ENCODE measurements around the gene PNRC1. TPM values are rescaled to one million over a fixed set of nuclear protein-coding genes. Genes with fewer than 3 reads are reported as not detected.

The PNRC1 gene
- total RNA-seq, 2 donors from 2014 or later = 217 to 297 TPM

DNA sequence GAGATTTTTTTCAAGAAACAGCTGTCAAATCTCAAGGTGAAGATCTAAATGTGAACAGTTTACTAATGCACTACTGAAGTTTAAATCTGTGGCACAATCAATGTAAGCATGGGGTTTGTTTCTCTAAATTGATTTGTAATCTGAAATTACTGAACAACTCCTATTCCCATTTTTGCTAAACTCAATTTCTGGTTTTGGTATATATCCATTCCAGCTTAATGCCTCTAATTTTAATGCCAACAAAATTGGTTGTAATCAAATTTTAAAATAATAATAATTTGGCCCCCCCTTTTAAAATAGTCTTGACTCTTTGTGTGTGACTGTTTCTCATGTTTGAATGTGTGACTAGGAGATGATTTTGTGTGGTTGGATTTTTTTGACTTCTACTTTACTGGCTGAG is 4.0 kb downstream of the PNRC1 start:
- no peak for ATAC-seq (ENCODE audit: insufficient number of reproducible peaks, low FRiP score, low read depth)
- no peak for DNase-seq (ENCODE audit: low spot score)
- Histone ChIP-seq H3K27me3 (replicated peaks; ENCODE audit: insufficient read depth) (no peaks in the 10 kb centered on the region), H3K27ac (no peak overlapping the region), H3K36me3 (peaks cover 15% of the 10 kb centered on the region), H3K4me3 (peak overlapping the region; percentile 13), H3K4me1 (ENCODE audit: control insufficient read depth in 1 of 2, low read depth in 2 of 2) (peaks cover 28 to 47% of the 10 kb centered on the region in 2 donors), H3K9me3 (no peaks in the 10 kb centered on the region)
- TF ChIP-seq, protein P1, sequence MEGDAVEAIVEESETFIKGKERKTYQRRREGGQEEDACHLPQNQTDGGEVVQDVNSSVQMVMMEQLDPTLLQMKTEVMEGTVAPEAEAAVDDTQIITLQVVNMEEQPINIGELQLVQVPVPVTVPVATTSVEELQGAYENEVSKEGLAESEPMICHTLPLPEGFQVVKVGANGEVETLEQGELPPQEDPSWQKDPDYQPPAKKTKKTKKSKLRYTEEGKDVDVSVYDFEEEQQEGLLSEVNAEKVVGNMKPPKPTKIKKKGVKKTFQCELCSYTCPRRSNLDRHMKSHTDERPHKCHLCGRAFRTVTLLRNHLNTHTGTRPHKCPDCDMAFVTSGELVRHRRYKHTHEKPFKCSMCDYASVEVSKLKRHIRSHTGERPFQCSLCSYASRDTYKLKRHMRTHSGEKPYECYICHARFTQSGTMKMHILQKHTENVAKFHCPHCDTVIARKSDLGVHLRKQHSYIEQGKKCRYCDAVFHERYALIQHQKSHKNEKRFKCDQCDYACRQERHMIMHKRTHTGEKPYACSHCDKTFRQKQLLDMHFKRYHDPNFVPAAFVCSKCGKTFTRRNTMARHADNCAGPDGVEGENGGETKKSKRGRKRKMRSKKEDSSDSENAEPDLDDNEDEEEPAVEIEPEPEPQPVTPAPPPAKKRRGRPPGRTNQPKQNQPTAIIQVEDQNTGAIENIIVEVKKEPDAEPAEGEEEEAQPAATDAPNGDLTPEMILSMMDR (IDR thresholded peaks at IDR 0.05) = no peak

DNA sequence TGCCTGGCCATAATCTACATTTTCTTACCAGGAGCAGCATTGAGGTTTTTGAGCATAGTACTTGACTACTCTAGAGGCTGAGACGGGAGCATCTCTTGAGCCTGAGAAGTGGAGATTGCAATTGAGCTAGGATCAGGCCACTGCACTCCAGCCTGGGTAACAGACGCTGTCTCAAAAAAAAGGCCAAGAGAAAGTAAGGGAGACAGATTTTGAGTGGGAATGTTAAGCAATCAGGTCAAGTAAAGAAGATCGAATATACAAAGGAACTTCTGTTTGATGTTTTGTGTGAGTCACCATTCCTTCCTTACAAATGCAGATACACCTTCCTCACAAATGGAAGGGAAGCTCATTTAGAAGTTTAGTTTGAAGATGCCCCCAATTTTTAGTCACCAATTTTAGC is 4.4 kb downstream of the PNRC1 start:
- ATAC-seq (ENCODE audit: insufficient number of reproducible peaks, low FRiP score, low read depth) (no peak), DNase-seq (ENCODE audit: low spot score) (no peak)
- peak overlapping the region; percentile 13 for H3K4me3 ChIP-seq
- H3K36me3 ChIP-seq = peaks cover 15% of the 10 kb centered on the region
- no peak overlapping the region for H3K27ac ChIP-seq
- TF ChIP-seq, protein P1 (IDR thresholded peaks at IDR 0.05) = no peak
- no peaks in the 10 kb centered on the region for H3K27me3 ChIP-seq (replicated peaks; ENCODE audit: insufficient read depth)
- no peaks in the 10 kb centered on the region for H3K9me3 ChIP-seq
- peaks cover 28 to 47% of the 10 kb centered on the region in 2 donors for H3K4me1 ChIP-seq (ENCODE audit: control insufficient read depth in 1 of 2, low read depth in 2 of 2)

DNA sequence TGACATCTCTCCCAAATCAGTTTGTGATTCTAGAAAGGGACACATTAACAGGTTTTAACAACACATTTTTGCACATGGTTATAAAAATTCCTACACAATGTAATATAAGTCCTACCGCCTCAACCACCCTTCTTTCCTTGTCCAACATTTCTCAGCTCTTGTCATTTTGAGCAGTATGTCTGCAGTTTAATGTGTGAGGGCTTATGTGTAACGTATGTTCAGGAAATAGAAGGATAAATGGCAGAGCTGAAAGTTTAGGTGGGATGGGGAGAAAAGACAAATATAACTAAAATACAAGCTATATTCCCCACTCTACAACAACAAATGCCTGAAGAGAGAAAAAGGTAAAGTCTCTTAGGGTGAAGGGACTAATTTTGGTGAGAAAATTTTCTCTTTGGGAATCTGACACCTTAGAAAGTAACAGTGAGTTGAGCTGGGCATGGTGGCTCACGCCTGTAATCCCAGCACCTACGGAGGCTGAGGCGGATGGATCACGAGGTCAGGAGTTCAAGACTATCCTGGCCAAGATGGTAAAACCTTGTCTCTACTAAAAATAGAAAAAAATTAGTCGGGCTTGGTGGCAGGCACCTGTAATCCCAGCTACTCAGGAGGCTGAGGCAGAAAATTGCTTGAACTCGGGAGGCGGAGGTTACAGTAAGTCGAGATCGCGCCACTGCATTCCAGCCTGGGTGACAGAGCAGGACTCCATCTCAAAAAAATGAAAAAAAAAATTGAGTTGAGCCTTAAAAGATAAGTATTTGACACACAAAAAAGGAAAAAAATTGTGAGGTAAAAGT is 5.1 kb downstream of the PNRC1 start:
- TF ChIP-seq, protein P1 (IDR thresholded peaks at IDR 0.05) = no peak
- Histone ChIP-seq H3K27me3 (replicated peaks; ENCODE audit: insufficient read depth) (no peaks in the 10 kb centered on the region), H3K36me3 (peaks cover 15% of the 10 kb centered on the region), H3K27ac (no peak overlapping the region), H3K4me1 (ENCODE audit: control insufficient read depth in 1 of 2, low read depth in 2 of 2) (peaks cover 28 to 47% of the 10 kb centered on the region in 2 donors), H3K9me3 (no peaks in the 10 kb centered on the region), H3K4me3 (no peak overlapping the region)
- no peak for DNase-seq (ENCODE audit: low spot score)
- ATAC-seq (ENCODE audit: insufficient number of reproducible peaks, low FRiP score, low read depth) = no peak

DNA sequence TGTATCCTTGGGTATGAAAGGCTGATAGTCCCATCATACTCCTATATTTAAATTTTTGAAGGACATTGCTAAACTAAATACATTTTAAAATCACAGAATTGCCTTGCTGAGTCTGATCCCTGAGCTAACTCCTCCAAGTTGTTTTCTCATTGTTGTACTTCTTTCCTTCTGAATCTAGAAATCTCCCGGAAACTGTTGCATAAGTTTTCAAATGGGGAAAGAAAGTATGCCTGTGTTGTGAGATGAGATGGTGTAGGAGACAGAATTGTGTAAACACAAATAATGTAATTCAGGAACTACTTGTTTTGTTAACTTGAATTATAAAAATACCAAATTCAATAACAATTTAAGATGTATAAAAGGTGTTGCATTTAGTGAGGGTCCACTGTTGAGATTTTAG is 7.3 kb downstream of the PNRC1 start:
- H3K4me1 ChIP-seq (ENCODE audit: control insufficient read depth in 1 of 2, low read depth in 2 of 2) = peaks cover 28 to 47% of the 10 kb centered on the region in 2 donors
- no peak for ATAC-seq (ENCODE audit: insufficient number of reproducible peaks, low FRiP score, low read depth)
- H3K27ac ChIP-seq = no peak overlapping the region
- no peak for DNase-seq (ENCODE audit: low spot score)
- no peaks in the 10 kb centered on the region for H3K27me3 ChIP-seq (replicated peaks; ENCODE audit: insufficient read depth)
- no peaks in the 10 kb centered on the region for H3K9me3 ChIP-seq
- peaks cover 15% of the 10 kb centered on the region for H3K36me3 ChIP-seq
- TF ChIP-seq, protein P1 (IDR thresholded peaks at IDR 0.05) = no peak
- H3K4me3 ChIP-seq = no peak overlapping the region

DNA sequence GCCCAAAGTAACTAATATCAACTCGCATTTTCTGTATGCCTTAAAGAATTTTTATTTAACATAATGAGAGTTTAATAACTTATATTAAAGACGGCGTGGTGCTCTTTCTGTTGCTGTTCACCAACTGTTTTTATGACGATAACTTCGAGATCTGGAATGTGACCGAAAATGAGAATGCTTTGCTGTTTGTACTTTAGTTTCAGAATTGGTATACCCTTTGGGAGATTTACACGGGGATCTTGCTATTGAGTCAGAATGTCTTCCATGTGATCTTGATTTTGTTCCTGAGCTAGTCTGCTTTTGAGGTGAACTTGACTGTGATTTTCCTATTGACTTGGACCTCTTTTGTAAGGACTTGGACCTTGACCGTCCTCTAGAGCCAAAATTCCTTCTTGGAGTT is 17.9 kb downstream of the PNRC1 start:
- Histone ChIP-seq H3K36me3 (no peaks in the 10 kb centered on the region), H3K27me3 (replicated peaks; ENCODE audit: insufficient read depth) (no peaks in the 10 kb centered on the region), H3K9me3 (no peaks in the 10 kb centered on the region), H3K27ac (peak overlapping the region in 1 of 2 donors; percentile 22), H3K4me1 (ENCODE audit: control insufficient read depth in 1 of 2, low read depth in 2 of 2) (peaks cover 7 to 20% of the 10 kb centered on the region in 2 donors), H3K4me3 (peak overlapping the region; percentile 56)
- TF ChIP-seq, protein P1 (IDR thresholded peaks at IDR 0.05) = no peak
- no peak for ATAC-seq (ENCODE audit: insufficient number of reproducible peaks, low FRiP score, low read depth)
- DNase-seq (ENCODE audit: low spot score) = no peak

Measured in thoracic aorta (tissue), 2 donors.